Stimulated activated CD4-positive, alpha-beta T cell treated with anti-CD3 and anti-CD28 coated beads, Interleukin-12 subunit alpha, Interleukin-12 subunit beta, amount 100 ng/mL, for 24 hours (primary cell): ENCODE results near the gene HS3ST5.
"Not testable (repeated sequence)": the region's sequence is repeated elsewhere in the genome, so short reads cannot be mapped to it uniquely, and the experiment has no call there.

Experiments used
- DNase-seq, 2 experiments: peaks; one replicate each; pipeline ENCODE4 v3.0.0-alpha.2; 2020; ENCODE audit warnings: low read depth in 2 of 2

HS3ST5 gene

GRCh38 chr6:114334237-114334636 lies 8.6 kb downstream of the HS3ST5 start:
- DNase-seq: no peak

GRCh38 chr6:114327074-114327473 lies 15.7 kb downstream of the HS3ST5 start:
- DNase-seq: no peak

- no peak for DNase-seq
These were observed 19.0 kb downstream of the HS3ST5 start for GRCh38 chr6:114323784-114324183.

DNA sequence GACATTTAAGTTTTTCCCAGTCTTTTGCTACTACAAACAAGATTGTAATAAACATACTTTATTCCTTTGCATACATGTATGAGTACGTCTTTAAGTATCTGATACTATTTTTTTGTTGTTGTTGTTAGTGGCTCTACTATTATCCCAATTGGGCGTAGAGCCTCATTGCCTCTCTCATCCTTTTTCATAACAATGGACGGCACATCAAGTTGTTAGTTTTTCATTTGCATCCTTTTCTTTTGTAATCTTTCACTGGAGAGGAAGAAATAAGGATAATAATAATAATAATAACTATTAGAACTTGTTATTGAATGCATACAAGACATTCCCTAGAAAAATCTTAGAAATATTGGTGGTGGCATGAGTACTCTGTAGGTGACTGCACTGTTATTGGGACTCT lies 23.1 kb downstream of the HS3ST5 start:
- no peak for DNase-seq

- DNase-seq: no peak
These were observed 26.8 kb downstream of the HS3ST5 start for GRCh38 chr6:114315831-114316595.

DNA sequence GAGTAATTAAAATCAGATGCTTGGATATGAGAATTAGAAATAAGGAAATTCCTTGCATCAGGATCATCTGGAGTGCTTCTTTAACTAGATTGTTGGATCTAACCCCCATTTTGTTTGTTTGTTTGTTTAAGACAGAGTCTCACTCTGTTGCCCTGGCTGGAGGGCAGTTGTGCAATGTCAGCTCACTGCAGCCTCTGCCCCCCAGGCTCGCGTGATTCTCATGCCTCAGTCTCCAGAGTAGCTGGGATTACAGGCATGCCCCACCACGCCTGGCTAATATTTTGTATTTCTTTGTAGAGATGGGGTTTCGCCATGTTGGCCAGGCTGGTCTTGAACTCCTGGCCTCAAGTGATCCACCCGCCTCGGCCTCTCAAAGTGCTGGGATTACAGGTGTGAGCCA lies 29.0 kb downstream of the HS3ST5 start:
- not testable (repeated sequence) for DNase-seq

- DNase-seq: no peak
These were observed 29.9 kb downstream of the HS3ST5 start for GRCh38 chr6:114312931-114313330.

GRCh38 chr6:114310053-114310452 lies 32.8 kb downstream of the HS3ST5 start:
- no peak for DNase-seq

GRCh38 chr6:114304304-114304887 lies 38.4 kb downstream of the HS3ST5 start:
- no peak for DNase-seq

GRCh38 chr6:114301596-114302219 lies 41.1 kb downstream of the HS3ST5 start:
- no peak for DNase-seq

GRCh38 chr6:114297135-114297534 lies 45.7 kb downstream of the HS3ST5 start:
- no peak for DNase-seq

GRCh38 chr6:114292431-114292830 lies 50.4 kb downstream of the HS3ST5 start:
- DNase-seq: no peak

DNA sequence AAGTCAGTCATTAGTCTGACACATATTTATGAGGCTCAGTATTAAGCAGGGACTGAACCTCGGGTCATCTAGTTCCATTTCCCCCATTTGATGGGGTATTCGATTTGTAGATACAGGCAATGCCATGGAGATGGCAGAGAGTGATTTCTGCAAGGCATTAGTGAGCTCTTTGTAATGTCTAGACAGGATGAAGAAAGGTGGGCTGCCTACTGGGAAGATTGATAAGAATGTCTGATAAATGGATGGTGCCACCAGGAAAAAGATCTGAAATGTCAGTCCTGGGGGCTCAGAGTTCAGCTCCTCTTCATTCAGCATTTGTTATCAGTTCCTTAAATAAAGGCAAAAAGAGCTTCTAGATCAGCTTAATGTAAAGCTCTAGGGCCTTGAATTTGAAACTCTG lies 51.4 kb downstream of the HS3ST5 start:
- DNase-seq: no peak

GRCh38 chr6:114290864-114291263 lies 52.0 kb downstream of the HS3ST5 start:
- DNase-seq: no peak

- no peak for DNase-seq
These were observed 53.9 kb downstream of the HS3ST5 start for GRCh38 chr6:114288701-114289495.

DNA sequence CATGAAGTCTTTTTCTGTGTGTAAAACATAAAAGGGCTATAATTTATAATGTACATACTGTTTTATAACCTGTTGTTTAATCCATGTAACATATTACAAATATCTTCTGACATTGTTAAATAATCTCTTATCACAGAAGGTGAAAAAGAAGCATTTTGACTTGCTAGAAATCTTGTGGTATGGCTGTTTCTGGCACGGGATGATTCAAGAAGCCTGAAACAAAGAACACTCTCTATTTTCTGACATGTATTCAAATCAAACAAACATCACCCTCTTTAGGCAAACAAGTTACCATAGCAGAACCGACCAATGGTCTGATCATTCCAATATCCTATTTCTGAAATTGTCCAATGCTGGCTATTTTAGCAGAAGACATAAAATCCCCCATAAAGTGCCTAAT lies 55.4 kb downstream of the HS3ST5 start:
- DNase-seq: no peak

DNA sequence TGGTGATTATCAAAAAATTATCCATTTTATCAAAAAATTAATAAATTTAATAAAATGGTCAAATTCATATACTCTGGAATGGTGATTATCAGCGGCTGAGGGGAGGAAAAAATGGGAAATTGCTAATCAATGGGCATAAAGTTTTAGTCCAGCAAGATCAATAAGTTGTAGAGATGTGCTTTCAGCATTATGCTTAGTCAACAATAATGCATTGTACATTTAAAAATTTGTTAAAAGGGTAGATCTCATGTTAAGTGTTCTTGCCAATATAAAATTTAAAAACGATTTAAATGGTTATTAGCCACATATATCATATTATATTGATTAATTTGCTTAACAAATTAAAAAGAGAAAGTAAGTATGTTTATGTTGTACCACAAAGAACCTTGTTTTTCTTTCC lies 56.6 kb downstream of the HS3ST5 start:
- no peak for DNase-seq

DNA sequence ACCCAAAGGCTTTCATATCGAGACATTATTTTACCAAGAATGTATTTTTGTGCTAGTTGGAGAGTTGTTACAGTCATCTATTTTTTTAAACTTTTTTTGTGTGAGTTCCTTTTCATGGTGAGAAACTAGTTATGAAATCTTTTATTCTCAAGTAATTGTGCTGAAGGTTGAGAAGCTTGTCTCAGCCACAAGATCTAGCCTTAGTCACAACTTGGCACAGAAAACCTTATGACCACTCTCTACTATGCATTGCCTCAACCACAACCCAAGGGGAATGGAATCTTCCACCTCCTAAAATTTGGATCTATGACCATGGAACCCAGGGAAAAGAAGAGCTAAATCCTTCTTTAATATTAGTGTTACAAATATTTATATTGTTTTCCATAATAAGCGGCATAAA lies 58.5 kb downstream of the HS3ST5 start:
- DNase-seq: no peak

- no peak for DNase-seq
These were observed 60.5 kb downstream of the HS3ST5 start for GRCh38 chr6:114282292-114282691.

- no peak for DNase-seq
These were observed 61.3 kb downstream of the HS3ST5 start for GRCh38 chr6:114281496-114281895.

GRCh38 chr6:114280239-114280982 lies 62.4 kb downstream of the HS3ST5 start:
- DNase-seq: no peak

DNA sequence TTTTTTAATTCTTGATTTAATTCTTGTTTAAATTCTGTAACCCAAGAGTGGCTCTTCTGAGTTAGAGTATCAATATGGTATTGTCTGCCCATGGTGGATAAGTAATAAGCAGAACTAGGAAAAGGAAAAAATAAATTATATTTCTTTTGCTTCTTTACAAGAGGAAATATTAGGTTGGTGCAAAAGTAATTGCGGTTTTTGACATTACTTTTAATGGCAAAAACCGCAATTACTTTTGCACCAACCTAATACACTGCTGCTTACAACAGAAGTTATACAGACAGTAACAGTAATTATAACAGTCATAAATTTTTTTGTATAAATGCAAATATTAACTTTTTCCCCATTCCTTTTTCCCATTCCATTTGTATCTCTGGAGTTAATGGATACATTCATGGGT lies 65.6 kb downstream of the HS3ST5 start:
- DNase-seq: no peak
